ENCODE measurements around the gene IQGAP3. TPM values are rescaled to one million over a fixed set of nuclear protein-coding genes. Genes with fewer than 3 reads are reported as not detected.

Gene IQGAP3
- total and polyA plus RNA-seq, 2 experiments from 2014 or later: 11.9 to 31.8 TPM

- peaks cover 4% of the 10 kb centered on the region for H3K27me3 Mint-ChIP-seq (ENCODE audit: insufficient read depth, low read depth, poor library complexity)
- Histone ChIP-seq H3K79me2 (replicated peaks; ENCODE audit: insufficient read depth) (peaks cover 27% of the 10 kb centered on the region), H3K27me3 (ENCODE audit: insufficient read depth) (no peaks in the 10 kb centered on the region), H3K9me2 (ENCODE audit: insufficient read depth) (no peaks in the 10 kb centered on the region), H3F3A (replicated peaks; ENCODE audit: low read depth) (peaks cover 61% of the 10 kb centered on the region), H2AFZ (no peak overlapping the region), H3K4me2 (no peak overlapping the region), H3K27ac (ENCODE audit: low read depth) (no peak overlapping the region), H3K4me1 (ENCODE audit: insufficient read depth) (no peaks in the 10 kb centered on the region), H3K4me3 (no peak overlapping the region), H4K20me1 (replicated peaks; ENCODE audit: insufficient read depth) (peaks cover 23% of the 10 kb centered on the region), H3K36me3 (ENCODE audit: insufficient read depth) (peaks cover 23% of the 10 kb centered on the region)
- H3K27ac Mint-ChIP-seq: no peak overlapping the region
- no peak overlapping the region; the same call in 2 of the 3 replicates for H3K4me3 Mint-ChIP-seq
- H3K36me3 Mint-ChIP-seq (ENCODE audit: low read depth): peaks cover 70% of the 10 kb centered on the region
- H3K9me3 Mint-ChIP-seq: no peaks in the 10 kb centered on the region
- DNase-seq (ENCODE audit: low spot score): no peak
- H3K4me1 Mint-ChIP-seq: peaks cover 13% of the 10 kb centered on the region; the same call in 2 of the 3 replicates
- no peak for ATAC-seq
- TF ChIP-seq EZH2phosphoT487 (IDR thresholded peaks at IDR 0.05; ENCODE audit: unreplicated experiment) (no peak), STAT1 (IDR thresholded peaks at IDR 0.05; ENCODE audit: unreplicated experiment) (no peak), CREB1 (CRISPR knock-in tag; IDR thresholded peaks at IDR 0.05; ENCODE audit: low read depth) (no peak), ZNF114 (CRISPR knock-in tag; IDR thresholded peaks at IDR 0.05) (no peak), POLR2AphosphoS5 (IDR thresholded peaks at IDR 0.05; ENCODE audit: low read depth) (no peak), ZNF331 (CRISPR knock-in tag; IDR thresholded peaks at IDR 0.05; ENCODE audit: low read depth) (no peak)
- TF ChIP-seq, protein P1, sequence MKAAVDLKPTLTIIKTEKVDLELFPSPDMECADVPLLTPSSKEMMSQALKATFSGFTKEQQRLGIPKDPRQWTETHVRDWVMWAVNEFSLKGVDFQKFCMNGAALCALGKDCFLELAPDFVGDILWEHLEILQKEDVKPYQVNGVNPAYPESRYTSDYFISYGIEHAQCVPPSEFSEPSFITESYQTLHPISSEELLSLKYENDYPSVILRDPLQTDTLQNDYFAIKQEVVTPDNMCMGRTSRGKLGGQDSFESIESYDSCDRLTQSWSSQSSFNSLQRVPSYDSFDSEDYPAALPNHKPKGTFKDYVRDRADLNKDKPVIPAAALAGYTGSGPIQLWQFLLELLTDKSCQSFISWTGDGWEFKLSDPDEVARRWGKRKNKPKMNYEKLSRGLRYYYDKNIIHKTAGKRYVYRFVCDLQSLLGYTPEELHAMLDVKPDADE (IDR thresholded peaks at IDR 0.05): no peak
- TF ChIP-seq, protein P2, sequence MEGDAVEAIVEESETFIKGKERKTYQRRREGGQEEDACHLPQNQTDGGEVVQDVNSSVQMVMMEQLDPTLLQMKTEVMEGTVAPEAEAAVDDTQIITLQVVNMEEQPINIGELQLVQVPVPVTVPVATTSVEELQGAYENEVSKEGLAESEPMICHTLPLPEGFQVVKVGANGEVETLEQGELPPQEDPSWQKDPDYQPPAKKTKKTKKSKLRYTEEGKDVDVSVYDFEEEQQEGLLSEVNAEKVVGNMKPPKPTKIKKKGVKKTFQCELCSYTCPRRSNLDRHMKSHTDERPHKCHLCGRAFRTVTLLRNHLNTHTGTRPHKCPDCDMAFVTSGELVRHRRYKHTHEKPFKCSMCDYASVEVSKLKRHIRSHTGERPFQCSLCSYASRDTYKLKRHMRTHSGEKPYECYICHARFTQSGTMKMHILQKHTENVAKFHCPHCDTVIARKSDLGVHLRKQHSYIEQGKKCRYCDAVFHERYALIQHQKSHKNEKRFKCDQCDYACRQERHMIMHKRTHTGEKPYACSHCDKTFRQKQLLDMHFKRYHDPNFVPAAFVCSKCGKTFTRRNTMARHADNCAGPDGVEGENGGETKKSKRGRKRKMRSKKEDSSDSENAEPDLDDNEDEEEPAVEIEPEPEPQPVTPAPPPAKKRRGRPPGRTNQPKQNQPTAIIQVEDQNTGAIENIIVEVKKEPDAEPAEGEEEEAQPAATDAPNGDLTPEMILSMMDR (conservative IDR thresholded peaks at IDR 0.05; ENCODE audit: low read depth in 2 of 2): no peak
- TF ChIP-seq, protein P3, sequence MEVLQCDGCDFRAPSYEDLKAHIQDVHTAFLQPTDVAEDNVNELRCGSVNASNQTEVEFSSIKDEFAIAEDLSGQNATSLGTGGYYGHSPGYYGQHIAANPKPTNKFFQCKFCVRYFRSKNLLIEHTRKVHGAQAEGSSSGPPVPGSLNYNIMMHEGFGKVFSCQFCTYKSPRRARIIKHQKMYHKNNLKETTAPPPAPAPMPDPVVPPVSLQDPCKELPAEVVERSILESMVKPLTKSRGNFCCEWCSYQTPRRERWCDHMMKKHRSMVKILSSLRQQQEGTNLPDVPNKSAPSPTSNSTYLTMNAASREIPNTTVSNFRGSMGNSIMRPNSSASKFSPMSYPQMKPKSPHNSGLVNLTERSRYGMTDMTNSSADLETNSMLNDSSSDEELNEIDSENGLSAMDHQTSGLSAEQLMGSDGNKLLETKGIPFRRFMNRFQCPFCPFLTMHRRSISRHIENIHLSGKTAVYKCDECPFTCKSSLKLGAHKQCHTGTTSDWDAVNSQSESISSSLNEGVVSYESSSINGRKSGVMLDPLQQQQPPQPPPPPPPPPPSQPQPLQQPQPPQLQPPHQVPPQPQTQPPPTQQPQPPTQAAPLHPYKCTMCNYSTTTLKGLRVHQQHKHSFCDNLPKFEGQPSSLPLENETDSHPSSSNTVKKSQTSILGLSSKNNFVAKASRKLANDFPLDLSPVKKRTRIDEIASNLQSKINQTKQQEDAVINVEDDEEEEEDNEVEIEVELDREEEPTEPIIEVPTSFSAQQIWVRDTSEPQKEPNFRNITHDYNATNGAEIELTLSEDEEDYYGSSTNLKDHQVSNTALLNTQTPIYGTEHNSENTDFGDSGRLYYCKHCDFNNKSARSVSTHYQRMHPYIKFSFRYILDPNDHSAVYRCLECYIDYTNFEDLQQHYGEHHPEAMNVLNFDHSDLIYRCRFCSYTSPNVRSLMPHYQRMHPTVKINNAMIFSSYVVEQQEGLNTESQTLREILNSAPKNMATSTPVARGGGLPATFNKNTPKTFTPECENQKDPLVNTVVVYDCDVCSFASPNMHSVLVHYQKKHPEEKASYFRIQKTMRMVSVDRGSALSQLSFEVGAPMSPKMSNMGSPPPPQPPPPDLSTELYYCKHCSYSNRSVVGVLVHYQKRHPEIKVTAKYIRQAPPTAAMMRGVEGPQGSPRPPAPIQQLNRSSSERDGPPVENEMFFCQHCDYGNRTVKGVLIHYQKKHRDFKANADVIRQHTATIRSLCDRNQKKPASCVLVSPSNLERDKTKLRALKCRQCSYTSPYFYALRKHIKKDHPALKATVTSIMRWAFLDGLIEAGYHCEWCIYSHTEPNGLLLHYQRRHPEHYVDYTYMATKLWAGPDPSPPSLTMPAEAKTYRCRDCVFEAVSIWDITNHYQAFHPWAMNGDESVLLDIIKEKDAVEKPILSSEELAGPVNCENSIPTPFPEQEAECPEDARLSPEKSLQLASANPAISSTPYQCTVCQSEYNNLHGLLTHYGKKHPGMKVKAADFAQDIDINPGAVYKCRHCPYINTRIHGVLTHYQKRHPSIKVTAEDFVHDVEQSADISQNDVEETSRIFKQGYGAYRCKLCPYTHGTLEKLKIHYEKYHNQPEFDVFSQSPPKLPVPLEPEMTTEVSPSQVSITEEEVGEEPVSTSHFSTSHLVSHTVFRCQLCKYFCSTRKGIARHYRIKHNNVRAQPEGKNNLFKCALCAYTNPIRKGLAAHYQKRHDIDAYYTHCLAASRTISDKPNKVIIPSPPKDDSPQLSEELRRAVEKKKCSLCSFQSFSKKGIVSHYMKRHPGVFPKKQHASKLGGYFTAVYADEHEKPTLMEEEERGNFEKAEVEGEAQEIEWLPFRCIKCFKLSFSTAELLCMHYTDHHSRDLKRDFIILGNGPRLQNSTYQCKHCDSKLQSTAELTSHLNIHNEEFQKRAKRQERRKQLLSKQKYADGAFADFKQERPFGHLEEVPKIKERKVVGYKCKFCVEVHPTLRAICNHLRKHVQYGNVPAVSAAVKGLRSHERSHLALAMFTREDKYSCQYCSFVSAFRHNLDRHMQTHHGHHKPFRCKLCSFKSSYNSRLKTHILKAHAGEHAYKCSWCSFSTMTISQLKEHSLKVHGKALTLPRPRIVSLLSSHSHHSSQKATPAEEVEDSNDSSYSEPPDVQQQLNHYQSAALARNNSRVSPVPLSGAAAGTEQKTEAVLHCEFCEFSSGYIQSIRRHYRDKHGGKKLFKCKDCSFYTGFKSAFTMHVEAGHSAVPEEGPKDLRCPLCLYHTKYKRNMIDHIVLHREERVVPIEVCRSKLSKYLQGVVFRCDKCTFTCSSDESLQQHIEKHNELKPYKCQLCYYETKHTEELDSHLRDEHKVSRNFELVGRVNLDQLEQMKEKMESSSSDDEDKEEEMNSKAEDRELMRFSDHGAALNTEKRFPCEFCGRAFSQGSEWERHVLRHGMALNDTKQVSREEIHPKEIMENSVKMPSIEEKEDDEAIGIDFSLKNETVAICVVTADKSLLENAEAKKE (CRISPR knock-in tag; IDR thresholded peaks at IDR 0.05): no peak
- TF ChIP-seq, protein P4, sequence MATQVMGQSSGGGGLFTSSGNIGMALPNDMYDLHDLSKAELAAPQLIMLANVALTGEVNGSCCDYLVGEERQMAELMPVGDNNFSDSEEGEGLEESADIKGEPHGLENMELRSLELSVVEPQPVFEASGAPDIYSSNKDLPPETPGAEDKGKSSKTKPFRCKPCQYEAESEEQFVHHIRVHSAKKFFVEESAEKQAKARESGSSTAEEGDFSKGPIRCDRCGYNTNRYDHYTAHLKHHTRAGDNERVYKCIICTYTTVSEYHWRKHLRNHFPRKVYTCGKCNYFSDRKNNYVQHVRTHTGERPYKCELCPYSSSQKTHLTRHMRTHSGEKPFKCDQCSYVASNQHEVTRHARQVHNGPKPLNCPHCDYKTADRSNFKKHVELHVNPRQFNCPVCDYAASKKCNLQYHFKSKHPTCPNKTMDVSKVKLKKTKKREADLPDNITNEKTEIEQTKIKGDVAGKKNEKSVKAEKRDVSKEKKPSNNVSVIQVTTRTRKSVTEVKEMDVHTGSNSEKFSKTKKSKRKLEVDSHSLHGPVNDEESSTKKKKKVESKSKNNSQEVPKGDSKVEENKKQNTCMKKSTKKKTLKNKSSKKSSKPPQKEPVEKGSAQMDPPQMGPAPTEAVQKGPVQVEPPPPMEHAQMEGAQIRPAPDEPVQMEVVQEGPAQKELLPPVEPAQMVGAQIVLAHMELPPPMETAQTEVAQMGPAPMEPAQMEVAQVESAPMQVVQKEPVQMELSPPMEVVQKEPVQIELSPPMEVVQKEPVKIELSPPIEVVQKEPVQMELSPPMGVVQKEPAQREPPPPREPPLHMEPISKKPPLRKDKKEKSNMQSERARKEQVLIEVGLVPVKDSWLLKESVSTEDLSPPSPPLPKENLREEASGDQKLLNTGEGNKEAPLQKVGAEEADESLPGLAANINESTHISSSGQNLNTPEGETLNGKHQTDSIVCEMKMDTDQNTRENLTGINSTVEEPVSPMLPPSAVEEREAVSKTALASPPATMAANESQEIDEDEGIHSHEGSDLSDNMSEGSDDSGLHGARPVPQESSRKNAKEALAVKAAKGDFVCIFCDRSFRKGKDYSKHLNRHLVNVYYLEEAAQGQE (IDR thresholded peaks at IDR 0.05; ENCODE audit: unreplicated experiment): no peak
Observed at GRCh38 chr1:156596426-156596825, 24.1 kb upstream of the IQGAP3 start.

Measured in GM23338 (cell line).